Body of pancreas (tissue), 4 donors: ENCODE results near the gene CORO6.

Experiments used
- POLR2A ChIP-seq, 3 donors: fragments of 450-650 bp; IDR thresholded peaks; one replicate each; pipeline ENCODE4 v1.6.1; 2016; ENCODE audit warnings: antibody characterized with exemption in 3 of 3, mild to moderate bottlenecking in 2 of 3
- TF ChIP-seq, protein P1 (sequence below), 7 experiments: fragments of 450-650 bp in 4 of 7; fragments of 200-600 bp in 3 of 7; sonication (generic) in 3 of 7; IDR thresholded peaks; one replicate each; pipeline ENCODE4 v1.5.1; 2016 to 2019; ENCODE audit warnings: antibody characterized with exemption in 7 of 7

- no peak for TF ChIP-seq POLR2A (IDR thresholded peaks at IDR 0.05)
- TF ChIP-seq, protein P1, sequence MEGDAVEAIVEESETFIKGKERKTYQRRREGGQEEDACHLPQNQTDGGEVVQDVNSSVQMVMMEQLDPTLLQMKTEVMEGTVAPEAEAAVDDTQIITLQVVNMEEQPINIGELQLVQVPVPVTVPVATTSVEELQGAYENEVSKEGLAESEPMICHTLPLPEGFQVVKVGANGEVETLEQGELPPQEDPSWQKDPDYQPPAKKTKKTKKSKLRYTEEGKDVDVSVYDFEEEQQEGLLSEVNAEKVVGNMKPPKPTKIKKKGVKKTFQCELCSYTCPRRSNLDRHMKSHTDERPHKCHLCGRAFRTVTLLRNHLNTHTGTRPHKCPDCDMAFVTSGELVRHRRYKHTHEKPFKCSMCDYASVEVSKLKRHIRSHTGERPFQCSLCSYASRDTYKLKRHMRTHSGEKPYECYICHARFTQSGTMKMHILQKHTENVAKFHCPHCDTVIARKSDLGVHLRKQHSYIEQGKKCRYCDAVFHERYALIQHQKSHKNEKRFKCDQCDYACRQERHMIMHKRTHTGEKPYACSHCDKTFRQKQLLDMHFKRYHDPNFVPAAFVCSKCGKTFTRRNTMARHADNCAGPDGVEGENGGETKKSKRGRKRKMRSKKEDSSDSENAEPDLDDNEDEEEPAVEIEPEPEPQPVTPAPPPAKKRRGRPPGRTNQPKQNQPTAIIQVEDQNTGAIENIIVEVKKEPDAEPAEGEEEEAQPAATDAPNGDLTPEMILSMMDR (IDR thresholded peaks at IDR 0.05) = no peak
Measured at GRCh38 chr17:29595107-29595942, 27.4 kb downstream of the CORO6 start.
